HG03039 (cell line): Measurements from ENCODE around the gene RASD2.

Experiments
- ATAC-seq: cut with Tn5 transposase; IDR thresholded peaks from one replicate; pipeline ENCODE4 v1.9.1; 2021; ENCODE audit warnings: mild to moderate bottlenecking, moderate library complexity; ENCODE audit not compliant: unreplicated experiment

The RASD2 gene

DNA sequence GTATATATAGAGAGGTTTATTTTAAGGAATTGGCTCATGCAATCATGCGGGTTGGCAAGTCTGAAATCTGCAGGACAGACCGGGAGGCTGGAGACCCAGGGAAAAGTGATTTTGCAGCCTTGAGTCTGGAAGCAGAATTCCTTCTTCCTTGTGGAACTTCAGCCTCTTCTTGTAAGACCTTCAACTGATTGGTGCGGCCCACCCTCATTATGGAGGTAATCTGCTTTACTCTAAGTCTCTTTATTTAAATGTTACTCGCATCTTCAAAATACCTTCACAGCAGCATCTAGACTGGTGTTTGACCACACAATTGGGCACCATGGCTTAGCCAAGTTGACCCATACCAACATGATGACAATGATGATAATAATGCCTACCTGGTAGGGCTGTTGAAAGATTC is 58.7 kb downstream of the RASD2 start:
- ATAC-seq, result no peak

- no peak for ATAC-seq
Observed at GRCh38 chr22:35600476-35600875, 59.8 kb downstream of the RASD2 start.

- no peak for ATAC-seq
Observed at GRCh38 chr22:35601013-35601580, 60.5 kb downstream of the RASD2 start.

DNA sequence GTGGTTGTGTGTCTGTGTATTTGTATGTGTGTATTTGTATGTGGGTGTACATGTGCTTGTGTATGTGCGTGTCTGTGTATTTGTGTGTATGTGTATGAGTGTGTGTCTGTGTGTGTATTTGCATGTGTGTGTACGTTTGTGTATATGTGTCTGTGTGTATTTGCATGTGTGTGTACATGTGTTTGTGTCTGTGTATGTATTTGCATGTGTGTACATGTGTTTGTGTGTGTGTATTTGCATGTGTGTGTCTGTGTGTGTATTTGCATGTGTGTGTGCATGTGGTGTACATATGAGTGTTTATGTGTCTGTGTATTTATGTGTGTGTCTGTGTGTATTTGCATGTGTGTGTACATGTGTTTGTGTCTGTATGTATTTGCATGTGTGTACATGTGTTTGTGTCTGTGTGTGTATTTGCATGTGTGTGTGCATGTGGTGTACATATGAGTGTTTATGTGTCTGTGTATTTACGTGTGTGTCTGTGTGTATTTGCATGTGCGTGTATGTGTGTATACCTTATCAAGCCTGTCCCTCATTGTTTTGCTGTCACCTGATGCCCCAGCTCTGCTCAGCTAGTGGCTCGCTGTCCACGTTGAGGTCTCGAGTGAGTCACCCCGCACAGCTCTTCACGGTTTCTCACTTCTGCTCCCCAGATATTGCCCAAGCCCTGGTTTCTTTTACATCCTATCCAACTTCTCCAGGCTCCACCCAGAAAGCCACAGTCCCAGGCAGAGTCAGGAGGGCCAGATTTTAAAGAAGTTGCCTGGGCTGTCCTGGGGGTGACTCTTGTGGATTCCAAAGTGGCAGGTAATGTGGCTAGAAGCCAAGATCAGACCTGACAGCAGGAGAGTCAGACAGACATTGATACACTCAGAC is 61.3 kb downstream of the RASD2 start:
- ATAC-seq, result no peak
